NCI-H128 (cell line): ENCODE data around the gene CFAP92.

Source experiments
- DNase-seq: peaks from one replicate; lab custom pipeline; 2025; ENCODE audit not compliant: unreplicated experiment; lab: John Stamatoyannopoulos, UW

The CFAP92 gene

DNA sequence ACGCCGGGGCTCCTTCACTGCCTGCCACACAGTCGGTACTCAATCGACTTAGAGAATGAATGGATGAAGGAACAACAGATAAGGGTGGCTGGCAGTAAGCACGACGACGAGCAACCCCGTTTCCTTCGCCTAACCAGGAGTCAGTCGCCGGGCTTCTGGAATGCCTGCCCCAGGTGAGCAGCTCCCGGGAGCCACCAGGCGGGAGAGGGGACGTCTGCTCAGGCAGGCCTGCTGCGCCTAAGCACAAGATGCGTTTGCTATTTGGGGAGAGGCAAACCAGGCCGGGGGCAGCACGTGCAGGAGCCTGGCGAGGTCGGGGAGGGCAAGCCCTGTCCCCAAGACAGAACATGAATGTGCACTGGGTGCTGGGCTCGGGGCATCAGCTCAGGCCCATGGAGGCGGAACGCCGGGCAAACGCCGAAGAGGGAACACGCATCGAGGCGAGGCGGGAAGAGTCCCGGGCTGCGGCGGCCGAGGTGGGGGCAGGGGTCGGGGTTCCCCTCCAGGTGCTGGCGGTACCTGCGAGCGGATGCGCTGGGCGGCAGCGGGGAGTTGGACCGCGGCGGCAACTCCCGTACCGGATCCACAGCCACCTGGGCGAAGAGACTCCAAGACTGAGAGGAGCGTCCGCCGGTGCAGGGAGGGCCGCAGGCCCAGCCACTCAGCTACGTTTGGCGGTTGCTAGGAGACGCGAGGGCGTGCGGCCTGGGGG is at the start of gene CFAP92:
TSS of gene CFAP92 (minus strand) at position 616 of the 712 bp plus-strand sequence. CDS start 772 bp downstream, outside the sequence.
- DNase-seq: peak; percentile 84

DNA sequence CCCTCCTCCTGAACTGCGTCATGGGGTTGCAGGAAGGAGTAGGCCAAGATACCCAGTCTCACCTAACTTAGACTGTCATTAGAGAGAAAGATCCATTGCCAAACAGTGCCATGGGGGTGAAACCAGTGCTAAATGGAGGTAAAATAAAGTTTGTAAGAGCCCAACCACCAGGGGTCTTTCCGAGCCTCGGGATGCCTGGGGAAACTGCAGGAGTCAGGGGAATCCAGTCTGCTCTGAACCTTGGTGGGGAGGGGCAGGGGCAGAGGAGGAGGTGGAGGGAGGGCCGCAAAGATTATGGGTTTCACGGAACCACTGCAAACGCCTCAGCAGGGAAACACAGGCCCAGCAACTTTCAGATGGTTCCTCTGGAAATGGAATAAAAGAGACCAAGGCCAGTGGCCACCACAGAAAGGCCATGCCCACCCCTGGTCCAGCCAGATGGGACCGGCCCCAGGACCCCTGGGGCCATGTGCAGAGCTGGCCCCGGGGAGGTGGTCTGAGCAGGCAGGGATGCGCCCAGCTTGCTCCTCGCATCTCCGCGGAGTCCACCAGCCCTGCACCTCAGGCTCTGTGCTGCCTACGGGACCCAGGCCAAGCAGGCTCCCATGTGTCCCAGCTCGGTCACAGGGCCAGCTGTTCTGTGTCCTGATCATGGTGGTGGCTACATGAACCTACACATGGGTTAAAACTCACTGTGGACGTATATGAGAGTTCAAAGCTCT is 46.9 kb upstream of the CFAP92 start:
- DNase-seq: no peak

DNA sequence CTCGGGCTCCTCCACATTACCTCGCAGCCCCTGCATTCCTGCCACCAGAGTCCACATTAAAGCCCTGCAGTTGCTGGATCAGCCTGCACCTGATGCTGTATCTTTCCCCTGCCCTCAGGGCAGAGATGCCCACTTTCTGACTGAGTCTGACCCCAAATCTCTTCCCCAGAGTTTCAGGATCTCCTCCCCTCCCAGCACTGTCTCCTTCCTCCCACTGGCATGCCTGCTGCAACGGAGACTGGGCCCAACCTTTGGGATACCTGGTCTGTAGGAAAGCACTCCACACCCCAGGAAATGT is 46.1 kb upstream of the CFAP92 start:
- no peak for DNase-seq

GRCh38 chr3:129039271-129040038 is 45.6 kb upstream of the CFAP92 start:
- DNase-seq: peak; percentile 23

DNA sequence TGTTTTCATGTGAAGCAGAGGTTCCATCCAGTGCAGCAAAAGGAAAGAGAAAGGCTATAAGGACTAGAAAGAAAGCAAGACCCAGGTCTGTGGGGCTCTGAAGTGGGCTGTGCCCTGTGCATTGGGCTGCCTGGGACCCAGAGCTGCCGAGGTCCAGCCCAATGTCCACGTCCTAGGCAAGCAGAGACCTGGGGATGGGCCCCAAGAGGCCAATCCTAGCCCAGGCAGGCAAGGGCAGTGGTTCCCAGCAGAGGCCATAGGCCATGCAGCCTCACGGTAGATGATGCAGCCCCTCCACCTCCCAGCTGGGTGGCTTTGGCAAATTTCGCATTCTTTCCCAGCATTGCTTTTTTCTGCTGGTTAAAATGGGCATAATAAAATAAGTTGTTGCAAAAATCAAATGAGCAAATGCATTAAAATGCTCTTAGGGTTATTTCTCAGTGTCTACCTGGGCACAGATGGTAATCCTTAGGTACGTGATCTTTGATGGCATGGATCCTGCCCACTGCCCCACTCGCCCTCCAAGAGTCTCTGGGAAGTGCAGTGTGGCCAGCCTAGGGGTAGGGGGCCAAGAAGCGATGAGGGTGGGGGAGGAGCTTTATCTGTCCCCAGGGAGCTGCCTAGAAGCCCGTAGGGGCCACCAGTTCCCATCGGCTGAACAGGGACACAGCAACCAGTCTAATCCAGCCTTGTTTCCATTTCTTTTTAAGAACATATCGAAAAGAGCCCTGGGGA is 44.4 kb upstream of the CFAP92 start:
- no peak for DNase-seq

GRCh38 chr3:129037093-129037419 is 43.2 kb upstream of the CFAP92 start:
- DNase-seq: no peak

GRCh38 chr3:129036222-129037092 is 42.6 kb upstream of the CFAP92 start:
- DNase-seq: no peak

- DNase-seq: no peak
Measured at GRCh38 chr3:129035360-129036221, 41.7 kb upstream of the CFAP92 start.

GRCh38 chr3:129034642-129035041 is 40.8 kb upstream of the CFAP92 start:
- no peak for DNase-seq

DNA sequence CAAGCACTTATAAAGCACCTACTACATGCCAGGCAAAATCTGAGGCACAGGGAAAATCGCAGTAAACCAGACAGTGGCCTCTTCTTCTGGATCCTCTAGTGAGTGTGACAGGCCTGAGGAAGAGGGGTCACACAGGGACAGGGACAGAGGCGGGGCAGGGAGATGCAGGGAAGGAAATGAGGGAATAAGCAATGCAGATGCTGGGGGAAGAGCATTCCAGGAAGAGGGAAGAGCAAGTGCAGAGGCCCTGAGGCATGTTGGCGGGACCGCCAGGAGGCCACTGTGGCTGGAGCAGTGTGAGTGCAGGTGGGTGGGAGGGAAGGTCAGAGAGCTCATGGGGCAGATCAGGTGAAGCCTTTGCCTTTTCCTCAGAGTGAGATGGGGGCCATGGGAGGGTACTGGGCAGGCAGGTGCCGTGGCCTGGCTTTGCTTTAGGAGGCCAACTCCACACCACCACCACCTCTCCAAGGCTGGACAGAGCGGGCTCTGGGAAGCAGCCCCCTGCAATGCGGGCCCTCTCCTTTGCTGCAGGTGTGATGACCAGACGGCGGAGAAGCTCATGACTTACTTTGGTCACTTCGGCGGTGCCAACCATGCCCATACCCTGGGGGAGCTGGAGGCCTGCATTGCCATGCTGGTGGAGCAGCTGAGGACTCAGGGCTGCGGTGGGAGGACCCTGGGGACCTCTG is 39.9 kb upstream of the CFAP92 start:
- no peak for DNase-seq

DNA sequence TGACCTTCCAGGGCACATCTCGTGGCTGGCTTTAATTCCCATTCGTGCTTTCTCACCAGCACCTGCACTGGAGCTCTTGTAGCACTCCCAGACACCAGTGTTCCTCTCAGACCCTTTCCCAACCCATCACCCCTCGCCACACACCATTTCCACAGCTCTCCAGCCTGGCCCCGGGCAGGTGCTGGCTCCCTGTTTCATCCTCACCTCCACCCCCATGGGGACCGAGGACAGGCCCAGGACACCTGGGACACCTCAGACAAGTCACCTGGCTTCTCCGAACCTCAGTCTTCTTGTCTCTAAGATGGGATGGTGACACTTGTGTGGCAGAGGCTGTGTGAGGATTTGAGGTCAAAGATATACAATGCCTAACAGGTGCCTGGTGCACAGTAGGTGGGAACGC is 39.3 kb upstream of the CFAP92 start:
- no peak for DNase-seq

- DNase-seq: no peak
Measured at GRCh38 chr3:129032716-129033115, 38.8 kb upstream of the CFAP92 start.

DNA sequence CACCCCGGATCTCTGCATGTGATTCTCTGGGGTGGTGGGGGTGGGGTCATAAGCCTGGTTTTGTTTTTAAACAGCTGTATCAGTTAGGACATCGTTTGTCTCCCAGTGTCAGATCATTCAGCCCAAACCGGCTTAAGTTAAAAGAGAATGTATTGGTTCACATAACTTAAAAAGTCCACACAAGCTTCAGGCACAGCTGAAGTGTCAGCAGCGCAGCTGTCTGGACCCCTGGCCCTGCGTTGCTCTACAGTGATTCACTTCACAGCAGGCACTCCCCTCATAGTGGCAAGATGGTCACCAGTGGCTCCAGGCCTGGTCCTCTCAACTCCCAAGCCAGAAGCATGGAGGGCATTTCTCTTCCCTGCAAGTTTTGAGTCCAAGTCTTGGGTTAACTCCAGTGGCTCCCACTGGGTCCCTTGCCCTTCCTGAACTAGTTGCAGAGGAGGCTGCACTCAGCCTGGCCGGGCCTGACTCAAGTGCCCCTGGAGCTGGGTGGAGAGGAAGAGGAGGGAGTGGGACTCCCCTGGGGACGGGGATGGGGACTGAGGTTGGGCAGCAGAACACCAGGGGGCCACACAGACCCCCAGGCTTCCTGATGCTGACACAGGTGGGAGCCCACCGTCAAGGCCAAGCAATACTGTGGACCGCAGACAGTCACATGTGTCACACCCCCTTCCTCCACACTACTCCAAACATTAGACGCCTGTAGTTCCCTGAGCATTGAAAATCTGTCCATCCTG is 37.8 kb upstream of the CFAP92 start:
- DNase-seq: no peak

DNA sequence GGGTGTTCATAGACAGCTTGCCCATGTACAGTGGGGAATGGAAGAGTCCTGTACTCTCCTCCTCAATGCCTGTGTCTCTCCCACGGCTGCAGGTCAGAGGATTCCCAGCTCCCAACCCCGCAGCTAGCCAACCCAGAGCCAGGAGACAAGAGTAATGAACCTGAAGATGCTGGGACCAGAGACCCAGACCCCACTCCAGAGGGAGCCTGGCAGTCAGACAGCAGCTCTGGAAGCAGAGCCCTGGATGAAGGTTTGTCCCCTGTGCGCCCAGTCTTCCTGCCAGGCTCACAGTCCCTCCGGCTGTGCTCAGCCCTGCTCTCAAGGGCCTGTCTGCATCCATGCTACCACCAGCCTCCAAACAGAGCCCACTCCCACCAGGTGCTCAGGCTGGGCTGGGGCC is 36.7 kb upstream of the CFAP92 start:
- no peak for DNase-seq

DNA sequence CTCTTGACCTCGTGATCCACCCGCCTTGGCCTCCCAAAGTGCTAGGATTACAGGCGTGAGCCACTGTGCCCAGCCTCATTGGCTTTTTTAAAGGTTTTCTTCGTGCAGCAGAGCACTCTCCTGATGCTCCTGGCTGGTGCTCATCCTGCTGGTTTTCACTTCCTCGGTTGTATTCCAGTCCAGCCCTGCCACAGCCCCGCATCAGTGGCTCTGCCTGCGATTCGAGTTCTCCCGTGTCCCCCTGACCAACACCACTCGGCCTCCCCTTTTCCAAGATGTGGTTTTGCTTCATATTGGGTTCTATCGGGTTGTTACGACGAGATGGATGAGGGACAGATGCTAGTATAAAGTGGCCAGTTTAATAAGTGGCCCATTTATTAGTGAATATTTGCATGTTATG is 35.0 kb upstream of the CFAP92 start:
- DNase-seq: no peak

DNA sequence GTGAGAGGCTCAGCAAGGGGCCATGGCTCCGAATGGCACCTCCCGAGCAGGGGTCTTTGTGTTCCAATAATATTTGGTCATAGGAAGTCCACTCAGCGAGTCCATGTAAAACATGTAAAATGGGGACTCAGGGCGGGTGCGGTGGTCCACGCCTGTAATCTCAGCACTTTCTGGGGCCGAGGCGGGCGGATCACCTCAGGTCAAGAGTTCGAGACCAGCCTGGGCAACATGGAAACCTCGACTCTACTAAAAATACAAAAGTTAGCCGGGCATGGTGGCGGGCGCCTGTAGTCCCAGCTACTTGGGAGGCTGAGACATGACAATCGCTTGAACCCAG is 33.6 kb upstream of the CFAP92 start:
- DNase-seq: no peak

DNA sequence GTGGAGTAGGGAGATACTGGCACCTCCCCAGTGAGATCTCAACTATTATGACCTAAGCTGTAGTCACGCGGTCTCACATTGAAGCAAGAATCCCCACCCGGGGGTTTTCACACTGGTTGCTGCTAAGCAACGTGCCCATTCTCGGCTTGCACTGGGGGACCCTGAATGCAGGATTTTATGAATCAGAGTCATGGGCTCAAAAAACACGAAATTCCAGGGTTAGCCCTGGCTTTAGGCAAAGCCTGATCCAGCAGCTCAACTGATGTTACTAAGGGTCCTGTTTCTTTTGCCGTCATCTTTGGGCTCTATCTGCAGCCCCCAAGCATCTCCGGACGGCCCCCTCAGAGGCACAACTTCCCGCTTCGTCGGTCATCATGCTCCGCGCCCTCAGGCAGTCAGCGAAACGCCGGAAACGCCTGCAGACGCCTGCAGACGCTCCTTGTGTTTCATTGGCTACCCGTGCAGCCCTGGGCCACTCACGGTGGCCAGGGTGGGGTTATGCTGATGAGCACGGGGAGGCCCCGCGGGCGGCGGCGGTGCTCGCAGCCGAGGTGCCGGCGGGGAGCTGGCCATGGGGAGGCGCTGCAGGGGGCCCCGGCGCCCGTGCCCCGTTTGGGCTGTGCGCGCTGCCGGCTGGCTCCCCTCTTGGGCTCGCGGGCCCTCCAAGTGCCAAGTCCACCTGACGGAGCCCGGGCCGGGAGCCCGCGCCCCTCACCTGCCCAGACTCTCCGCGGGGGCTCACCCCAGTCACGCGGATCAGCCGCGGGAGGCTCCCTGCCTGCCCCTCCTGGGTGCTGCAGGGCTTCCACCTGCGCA is 33.1 kb upstream of the CFAP92 start:
- DNase-seq: peak; percentile 81
